HG02571 (cell line): ENCODE measurements around the gene RBMY1E.
"Not testable (repeated sequence)": the region's sequence is repeated elsewhere in the genome, so short reads cannot be mapped to it uniquely, and the experiment has no call there.

ENCODE experiments used
- ATAC-seq: cut with Tn5 transposase; IDR thresholded peaks from one replicate; pipeline ENCODE4 v1.9.1; 2021; ENCODE audit warnings: mild to moderate bottlenecking, moderate library complexity; ENCODE audit not compliant: unreplicated experiment

The RBMY1E gene

GRCh38 chrY:21917932-21918331 lies at the start of gene RBMY1E:
Gene RBMY1E (minus strand): TSS chrY:21918032. CDS start chrY:21916054, 1,978 bp downstream.
- ATAC-seq = not testable (repeated sequence)

- ATAC-seq = not testable (repeated sequence)
These were observed 23.4 kb downstream of the RBMY1E start, which contains the start of gene RBMY1D for GRCh38 chrY:21894426-21894825. Gene RBMY1D (minus strand): TSS chrY:21894526. CDS start chrY:21892513, 2,013 bp downstream.

GRCh38 chrY:21869407-21870076 lies 48.3 kb downstream of the RBMY1E start:
- not testable (repeated sequence) for ATAC-seq
